ENCODE measurements around the gene TMC5.
"Not testable (repeated sequence)": the region's sequence is repeated elsewhere in the genome, so short reads cannot be mapped to it uniquely, and the experiment has no call there.

GRCh38 chr16:19372541-19372940, 45.1 kb upstream of the TMC5 start:
- TF ChIP-seq CTCF, POLR2A (IDR thresholded peaks at IDR 0.05): not testable (repeated sequence)
